ENCODE results near the gene SCRN3. TPM values are rescaled to one million over a fixed set of nuclear protein-coding genes. Genes with fewer than 3 reads are reported as not detected.
"Not testable (repeated sequence)": the region's sequence is repeated elsewhere in the genome, so short reads cannot be mapped to it uniquely, and the experiment has no call there.

Gene SCRN3
- total and polyA plus RNA-seq, 2 of the 4 experiments (the other 2 are of a cell fraction), result 9.9 to 11.4 TPM

- H3K23ac ChIP-seq (ENCODE audit: low read depth, low read length); intact Hi-C loops (cut with micrococcal nuclease); CTCF ChIA-PET; ATAC-seq (ENCODE audit: low read depth); H2BK120ac ChIP-seq (ENCODE audit: low read depth, low read length); H3K9ac ChIP-seq (ENCODE audit: low read depth, low read length); H3K18ac ChIP-seq (ENCODE audit: low read depth, low read length); POLR2A ChIA-PET (ENCODE audit: unreplicated experiment); dilution Hi-C loops (cut with HindIII; ENCODE audit: low sequenced_read_pairs, unreplicated experiment); H4K20me1 ChIP-seq (ENCODE audit: insufficient read depth, low read length); H3K4me1 ChIP-seq (ENCODE audit: control insufficient read depth, insufficient read depth, low read length); BruUV-seq (replicated peaks); H2BK20ac ChIP-seq (ENCODE audit: low read depth, low read length); H3K79me1 ChIP-seq (ENCODE audit: low read depth in 1 of 2, low read length in 2 of 2); H3K27ac ChIP-seq (ENCODE audit: insufficient read depth, low read length); H2BK15ac ChIP-seq (ENCODE audit: low read depth, low read length); H3K9me3 ChIP-seq (ENCODE audit: control insufficient read depth, insufficient read depth, low read length); H2BK5ac ChIP-seq (ENCODE audit: low read depth, low read length, poor library complexity, severe bottlenecking); DNase-seq; H4K5ac ChIP-seq (ENCODE audit: low read depth, low read length); H3K9me1 ChIP-seq (ENCODE audit: insufficient read depth, low read length); H3K4ac ChIP-seq (ENCODE audit: low read depth, low read length); H2AK9ac ChIP-seq (replicated peaks; ENCODE audit: low read depth, low read length, poor library complexity); H2AK5ac ChIP-seq (ENCODE audit: low read depth, low read length); H3K27me3 ChIP-seq (ENCODE audit: control insufficient read depth, insufficient read depth, low read length); H3K56ac ChIP-seq (ENCODE audit: extremely low read depth, insufficient read depth, low read length); H3K4me2 ChIP-seq (ENCODE audit: low read depth, low read length); H3K4me3 ChIP-seq (ENCODE audit: insufficient read depth, low read depth, low read length); H3K14ac ChIP-seq (replicated peaks; ENCODE audit: low read depth, low read length); in situ Hi-C loops (cut with MboI; ENCODE audit: low sequenced_read_pairs); H4K91ac ChIP-seq (ENCODE audit: insufficient read depth, low read depth, low read length); H2AFZ ChIP-seq (replicated peaks; ENCODE audit: low read length, poor library complexity); H4K8ac ChIP-seq (ENCODE audit: low read depth in 2 of 2, low read length in 2 of 2): not testable (repeated sequence)
- H3K36me3 ChIP-seq (ENCODE audit: control insufficient read depth, insufficient read depth, low read length), result peaks cover 16% of the 10 kb centered on the region
- whole genome bisulfite sequencing, 2 experiments (ENCODE audit: extremely low coverage in 2 of 2, insufficient read length in 1 of 2), result 100% methylated on average over 2 of the region's 4 CpGs; no CpG with 5 or more reads in 1 of the 2 experiments
Observed at GRCh38 chr2:174359663-174360062, 35.9 kb upstream of the SCRN3 start.

Data from IMR-90 (cell line).